Heart right ventricle (tissue), 16 donors: ENCODE measurements around the gene FAM76B. TPM values are rescaled to one million over a fixed set of nuclear protein-coding genes. Genes with fewer than 3 reads are reported as not detected.

Source experiments
- ATAC-seq, 8 donors: fragments of 200-7000 bp; cut with Tn5 transposase; one replicate each; pipeline ENCODE4 v1.9.1; 2020; ENCODE audit warnings: mild to moderate bottlenecking in 8 of 8, moderate library complexity in 8 of 8, moderate number of reproducible peaks in 1 of 8
- DNase-seq, 2 donors: peaks; one replicate each; pipeline ENCODE4 v3.0.0-alpha.2; 2020
- H3K27ac ChIP-seq, 10 donors: fragments of 200-600 bp; sonication (generic) in 2 of 10; one replicate each; pipeline versions ENCODE4 v1.5.0 to v1.8.0; 2020 to 2022; ENCODE audit warnings: mild to moderate bottlenecking in 3 of 10
- H3K27me3 ChIP-seq, 7 donors: fragments of 200-600 bp; one replicate each; pipeline ENCODE4 v1.8.0; 2021 to 2022; ENCODE audit warnings: mild to moderate bottlenecking in 2 of 7
- H3K36me3 ChIP-seq, 9 donors: fragments of 200-600 bp; sonication (generic) in 1 of 9; one replicate each; pipeline versions ENCODE4 v1.5.0 to v1.8.0; 2020 to 2022; ENCODE audit warnings: mild to moderate bottlenecking in 2 of 9
- H3K4me1 ChIP-seq, 9 donors: fragments of 200-600 bp; sonication (generic) in 1 of 9; one replicate each; pipeline versions ENCODE4 v1.5.0 to v1.8.0; 2020 to 2022; ENCODE audit warnings: mild to moderate bottlenecking in 4 of 9
- H3K4me3 ChIP-seq, 10 donors: fragments of 200-600 bp; sonication (generic) in 2 of 10; one replicate each; pipeline versions ENCODE4 v1.5.0 to v1.8.0; 2020 to 2022; ENCODE audit warnings: mild to moderate bottlenecking in 7 of 10, moderate library complexity in 2 of 10
- H3K9me3 ChIP-seq, 11 donors: fragments of 200-600 bp in 10 of 11; sonication (generic) in 2 of 11; one replicate each; pipeline versions ENCODE4 v1.5.0 to v1.8.0; 2013 to 2022; ENCODE audit warnings: mild to moderate bottlenecking in 2 of 11, control low read depth in 1 of 11, moderate library complexity in 1 of 11
- CTCF ChIP-seq, 9 donors: fragments of 200-600 bp; sonication (generic) in 2 of 9; IDR thresholded peaks; one replicate each; pipeline versions ENCODE4 v1.5.0 to v1.8.0; 2021 to 2022; ENCODE audit warnings: antibody characterized with exemption in 9 of 9, mild to moderate bottlenecking in 5 of 9, moderate library complexity in 1 of 9
- WGBS, 2 donors: extraction: QIAGEN DNeasy Blood & Tissue Kit; methylation state at CpG; one replicate each; pipeline ENCODE4 v1.1.7; 2013; ENCODE audit warnings: inconsistent platforms in 1 of 2; 5-methylcytosine and 5-hydroxymethylcytosine counted together
- intact Hi-C, 10 donors: fragments of 100-400 bp; cut with DNase I; formaldehyde crosslinking; loops; one replicate each; pipeline versions ENCODE4 v1.11.1 to v1.14.2; 2022
- polyA plus RNA-seq, 2 donors: library from polyadenylated mRNA; stranded (reverse); fragments of 200-250 nt; gene quantifications; one replicate each; pipeline ENCODE4 v1.2.3, GENCODE V29; 2013
- total RNA-seq, 10 donors: library from RNA; stranded (reverse); fragmentation: NEBNext Ultra II Directional in 3 of 10; extraction: Animal tissue kit (Norgen Biotek cat#: 25700) in 3 of 10; gene quantifications; one replicate each; pipeline versions ENCODE4 v1.2.1 to v1.2.4, GENCODE V29; 2021 to 2023
- donor health status: Arrhythmogenic right ventricular cardiomyopathy.
- donor health status: ischemic (EF 13 %, LVEDD 7.1; RV severe dilation, severe dysfunction).
- donor health status: healthy with polysubstance abuse.
- donor health status: DM: no; HTN: yes; CAD: no.
- donor health status: DM: no; HTN: no; CAD: no.
- donor health status: ischemic (EF 25% LVEDD 6.9; RV normal size, moderate dysfunction).
- donor health status: ischemic (EF 25% LVEDD 5.7; RV mildly dilated, moderate dysfunction).
- donor health status: healthy.
- donor health status: DM: yes; HTN: yes; CAD: no.
- donor health status: Ischemic cardiomyopathy.
- donor health status: ischemic (EF 35%, LVEDD 5.7; RV mildly dilated, moderate dysfunction).
- donor health status: nonischemic (EF 11% LVEDD 7.7; RV severe dilation, severe dysfunction).
- donor health status: DM: yes; HTN: yes; CAD: no.
- donor health status: PGD.
- donor health status: ischemic (EF 29% LVEDD 5.4; RV normal size, mild dysfunction).
- donor health status: nonischemic (EF 23%, LVEDD 6.1; RV moderate dilation, normal function).

FAM76B gene
- total and polyA plus RNA-seq, 12 donors = 4.1 to 9.9 (median 7.7) TPM

- H3K9me3 ChIP-seq = no peaks in the 10 kb centered on the region
- no peak for TF ChIP-seq CTCF (IDR thresholded peaks at IDR 0.05)
- WGBS, 2 donors = 38 to 40% methylated on average over 1 of the region's 1 CpG
- no peak overlapping the region for H3K4me3 ChIP-seq
- H3K36me3 ChIP-seq = peaks cover 0 to 100% (median 45%) of the 10 kb centered on the region in 9 donors
- H3K27ac ChIP-seq = no peak overlapping the region
- intact Hi-C loops = loop anchor here in 7 of 10 donors (10.0 kb wide), 6 partner anchors 211 to 591 kb away; partner anchors contain the start of genes JRKL (in 2 of the 7) and MAML2 (in 1 of the 7)
- DNase-seq (no peak), ATAC-seq (no peak)
- H3K4me1 ChIP-seq = peaks cover 0 to 8% (median 0%) of the 10 kb centered on the region in 9 donors
- no peaks in the 10 kb centered on the region for H3K27me3 ChIP-seq
These were observed 43.8 kb upstream of the FAM76B start for GRCh38 chr11:95833378-95833777.

GRCh38 chr11:95832763-95833162 is 43.2 kb upstream of the FAM76B start:
- no peak for DNase-seq
- Histone ChIP-seq H3K4me1 (peaks cover 0 to 8% (median 0%) of the 10 kb centered on the region in 9 donors), H3K9me3 (no peaks in the 10 kb centered on the region), H3K36me3 (peaks cover 0 to 100% (median 50%) of the 10 kb centered on the region in 9 donors), H3K4me3 (no peak overlapping the region), H3K27me3 (no peaks in the 10 kb centered on the region), H3K27ac (no peak overlapping the region)
- intact Hi-C loops = loop anchor here in 7 of 10 donors (10.0 kb wide), 6 partner anchors 212 to 592 kb away; partner anchors contain the start of genes JRKL (in 2 of the 7) and MAML2 (in 1 of the 7)
- no peak for TF ChIP-seq CTCF (IDR thresholded peaks at IDR 0.05)
- no peak for ATAC-seq
- WGBS, 2 donors = 70 to 75% methylated on average over 3 of the region's 3 CpGs

GRCh38 chr11:95831198-95831883 is 41.8 kb upstream of the FAM76B start:
- H3K4me1 ChIP-seq = peaks cover 0 to 6% (median 0%) of the 10 kb centered on the region in 9 donors
- no peaks in the 10 kb centered on the region for H3K27me3 ChIP-seq
- DNase-seq (no peak), ATAC-seq (no peak)
- intact Hi-C loops = loop anchor here in 7 of 10 donors (10.0 kb wide), 6 partner anchors 213 to 593 kb away; partner anchors contain the start of genes JRKL (in 2 of the 7) and MAML2 (in 1 of the 7)
- no peak overlapping the region for H3K27ac ChIP-seq
- 87 to 91% methylated on average over 2 of the region's 2 CpGs for WGBS, 2 donors
- H3K4me3 ChIP-seq = no peak overlapping the region
- H3K36me3 ChIP-seq = peaks cover 0 to 100% (median 50%) of the 10 kb centered on the region in 9 donors
- TF ChIP-seq CTCF (IDR thresholded peaks at IDR 0.05) = no peak
- no peaks in the 10 kb centered on the region for H3K9me3 ChIP-seq

- peaks cover 0 to 96% (median 42%) of the 10 kb centered on the region in 9 donors for H3K36me3 ChIP-seq
- no peaks in the 10 kb centered on the region for H3K4me1 ChIP-seq
- no peaks in the 10 kb centered on the region for H3K27me3 ChIP-seq
- ATAC-seq (no peak), DNase-seq (no peak)
- H3K4me3 ChIP-seq = no peak overlapping the region
- no peak overlapping the region for H3K27ac ChIP-seq
- TF ChIP-seq CTCF (IDR thresholded peaks at IDR 0.05) = no peak
- WGBS, 2 donors = 94 to 96% methylated on average over 1 of the region's 1 CpG
- H3K9me3 ChIP-seq = no peaks in the 10 kb centered on the region
- intact Hi-C loops = loop anchor here in 7 of 10 donors (10.0 kb wide), 6 partner anchors 215 to 595 kb away; partner anchors contain the start of genes JRKL (in 2 of the 7) and MAML2 (in 1 of the 7)
These were observed 40.1 kb upstream of the FAM76B start for GRCh38 chr11:95829580-95830259.
